ENCODE measurements around the gene POLR3GL.
A peak's percentile ranks its signal among the peaks of the same experiment; 100 is the strongest.

Gene POLR3GL

DNA sequence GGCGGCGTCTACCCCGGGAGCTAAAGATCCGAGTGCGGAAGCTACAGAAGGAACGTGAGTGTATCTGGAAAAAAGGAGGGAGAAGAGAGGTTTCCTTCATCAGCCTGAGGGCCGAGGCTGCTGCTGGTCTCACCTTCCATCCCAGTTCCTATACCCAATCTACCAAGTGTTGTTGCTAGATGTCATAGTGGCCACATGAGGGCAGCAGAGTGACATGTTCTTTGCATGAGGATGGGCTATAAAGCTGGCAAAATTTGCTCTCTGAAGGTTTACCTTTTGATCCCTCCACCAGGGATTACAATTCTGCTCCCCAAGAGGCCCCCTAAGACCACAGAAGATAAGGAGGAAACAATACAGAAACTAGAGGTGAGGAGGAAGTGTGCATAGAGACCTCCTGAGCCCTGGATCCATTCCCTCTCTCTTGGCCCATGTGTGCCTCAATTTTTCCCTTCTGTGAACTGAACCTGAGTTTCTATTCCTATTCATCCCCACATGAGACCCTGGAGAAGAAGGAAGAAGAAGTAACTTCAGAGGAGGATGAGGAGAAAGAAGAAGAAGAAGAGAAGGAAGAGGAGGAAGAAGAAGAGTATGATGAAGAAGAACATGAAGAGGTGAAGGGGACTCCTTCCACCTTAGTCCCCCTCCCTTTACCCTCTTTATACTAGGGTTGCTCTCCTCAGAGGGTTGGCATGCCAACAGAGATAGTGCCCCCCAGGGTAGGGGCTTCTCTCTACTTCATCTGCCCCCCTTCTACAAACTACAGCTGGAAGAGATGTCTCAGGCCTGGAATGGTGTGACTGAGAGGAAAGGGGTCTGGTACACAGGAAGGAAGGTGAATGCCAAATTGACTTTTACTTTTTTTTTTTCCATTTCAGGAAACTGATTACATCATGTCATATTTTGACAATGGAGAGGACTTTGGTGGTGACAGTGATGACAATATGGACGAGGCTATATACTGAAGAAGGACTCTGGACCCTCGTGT lies 13.3 kb downstream of the POLR3GL start:
- peak; percentile 89 for DNase-seq

- DNase-seq, result no peak
These were observed 14.0 kb downstream of the POLR3GL start for GRCh38 chr1:145978471-145978853.

- DNase-seq, result peak; percentile 100
These were observed 14.6 kb downstream of the POLR3GL start for GRCh38 chr1:145978854-145979745.

DNA sequence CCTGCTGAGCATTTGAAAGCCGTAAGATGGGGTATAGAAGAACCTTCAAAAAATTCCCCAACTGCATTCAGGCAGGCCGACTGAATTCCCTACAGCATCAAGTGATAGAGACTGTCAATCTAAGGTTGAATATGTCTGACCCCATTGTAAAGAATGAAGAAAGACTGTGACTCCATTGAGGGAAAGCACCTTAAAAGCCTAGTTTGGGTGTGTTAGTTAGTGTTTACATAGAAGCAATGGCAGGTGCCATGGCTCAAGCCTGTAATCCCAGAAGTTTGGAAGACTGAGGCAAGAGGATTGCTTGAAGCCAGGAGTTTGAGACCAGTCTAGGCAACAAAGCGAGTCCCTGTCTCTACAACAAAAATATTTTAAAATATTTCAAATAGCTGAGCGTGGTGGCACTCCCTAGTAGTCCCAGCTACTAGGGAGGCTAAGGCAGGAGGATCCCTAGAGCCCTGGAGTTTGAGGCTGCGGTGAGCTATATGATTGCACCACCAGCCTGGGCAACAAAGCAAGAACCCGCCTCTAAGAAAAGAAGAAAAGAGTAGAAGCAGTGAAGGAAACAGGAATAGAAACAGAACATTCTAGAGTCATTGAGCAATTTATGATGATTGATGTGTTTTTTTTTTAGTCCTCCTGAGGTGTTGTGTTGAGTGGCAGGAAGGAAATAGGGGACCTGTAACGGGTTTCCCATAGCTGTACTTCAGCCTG lies 15.4 kb downstream of the POLR3GL start:
- DNase-seq, result no peak

GRCh38 chr1:145980457-145980994 lies 16.0 kb downstream of the POLR3GL start:
- DNase-seq, result no peak

- no peak for DNase-seq
These were observed 17.7 kb downstream of the POLR3GL start for GRCh38 chr1:145982010-145982723.

DNA sequence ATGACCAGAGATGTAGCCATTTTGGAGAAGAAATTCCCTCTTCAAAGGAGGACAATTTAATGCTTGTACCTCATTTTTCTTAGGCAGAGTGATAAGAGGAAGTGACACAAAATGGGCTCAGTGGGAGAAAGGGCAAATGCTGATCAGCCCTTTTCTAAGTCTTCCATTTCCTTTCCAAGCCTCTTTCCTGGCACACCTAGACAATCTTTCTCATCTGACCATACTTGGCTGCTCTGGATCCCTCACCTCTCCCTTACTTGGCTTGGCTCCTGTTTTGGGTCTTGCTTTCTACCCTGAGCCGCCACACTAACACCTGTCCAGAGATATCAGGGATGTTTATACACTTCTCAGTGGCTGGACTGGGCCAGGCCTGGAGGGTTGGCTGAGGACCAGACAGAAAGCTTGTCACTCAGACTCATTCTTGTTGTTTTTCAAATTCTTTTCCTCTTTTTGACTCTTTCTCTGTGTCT lies 18.8 kb downstream of the POLR3GL start:
- DNase-seq, result peak; percentile 25

DNA sequence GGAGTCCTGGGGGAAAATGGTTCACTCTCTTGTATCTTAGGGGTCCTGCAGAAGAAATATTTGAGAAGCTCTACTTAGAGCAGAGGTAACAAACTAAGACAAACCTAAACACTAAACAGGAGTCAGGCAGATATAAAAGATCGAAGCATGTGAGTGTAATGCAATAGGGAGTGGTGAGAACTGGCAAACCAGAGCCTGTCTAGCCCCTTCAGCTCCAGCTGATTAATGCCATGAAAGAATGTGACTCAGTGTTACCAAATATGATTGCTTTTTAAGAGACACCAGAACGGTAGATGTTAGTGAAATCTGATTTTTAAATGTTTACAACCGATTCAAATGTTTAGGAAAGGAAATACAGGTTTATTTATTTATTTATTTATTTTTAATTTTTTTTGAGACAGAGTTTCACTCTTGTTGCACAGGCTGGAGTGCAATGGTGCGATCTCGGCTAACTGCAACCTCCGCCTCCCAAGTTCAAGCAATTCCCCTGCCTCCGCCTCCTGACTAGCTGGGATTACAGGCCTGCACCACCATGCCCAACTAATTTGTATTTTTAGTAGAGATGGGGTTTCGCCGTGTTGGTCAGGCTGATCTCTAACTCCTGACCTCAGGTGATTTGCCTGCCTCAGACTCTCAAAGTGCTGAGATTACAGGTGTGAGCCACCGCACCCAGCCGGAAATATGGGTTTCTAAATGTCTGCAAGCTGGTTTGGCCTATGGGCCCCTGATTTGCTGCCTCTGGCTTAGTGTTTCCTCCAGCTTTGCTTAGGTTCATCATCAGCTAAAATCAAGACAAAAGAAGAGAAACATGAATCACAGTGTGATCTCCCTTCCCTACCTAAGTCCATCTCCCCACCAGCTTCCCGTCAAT lies 19.7 kb downstream of the POLR3GL start:
- DNase-seq, result no peak

- DNase-seq, result no peak
These were observed 20.6 kb downstream of the POLR3GL start for GRCh38 chr1:145985129-145985501.

- peak; percentile 82 for DNase-seq
These were observed 21.3 kb downstream of the POLR3GL start for GRCh38 chr1:145985502-145986439.

DNA sequence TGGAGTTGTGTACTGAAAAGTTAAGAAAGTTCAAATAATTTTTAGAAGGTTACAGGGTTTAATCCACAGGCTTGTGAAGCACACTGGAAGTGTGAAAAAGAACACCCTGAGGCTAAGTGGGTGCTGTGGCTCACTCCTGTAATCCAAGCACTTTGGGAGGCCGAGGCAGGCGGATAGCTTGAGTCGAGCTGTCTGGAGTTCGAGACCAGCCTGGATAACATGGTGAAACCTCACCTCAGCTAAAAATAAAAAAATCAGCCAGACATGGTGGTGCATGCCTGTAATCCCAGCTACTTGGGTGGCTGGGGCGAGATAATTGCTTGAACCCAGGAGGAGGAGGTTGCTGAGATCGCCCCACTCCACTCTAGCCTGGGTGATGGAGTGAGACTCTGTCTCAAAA lies 22.1 kb downstream of the POLR3GL start:
- DNase-seq, result no peak

DNA sequence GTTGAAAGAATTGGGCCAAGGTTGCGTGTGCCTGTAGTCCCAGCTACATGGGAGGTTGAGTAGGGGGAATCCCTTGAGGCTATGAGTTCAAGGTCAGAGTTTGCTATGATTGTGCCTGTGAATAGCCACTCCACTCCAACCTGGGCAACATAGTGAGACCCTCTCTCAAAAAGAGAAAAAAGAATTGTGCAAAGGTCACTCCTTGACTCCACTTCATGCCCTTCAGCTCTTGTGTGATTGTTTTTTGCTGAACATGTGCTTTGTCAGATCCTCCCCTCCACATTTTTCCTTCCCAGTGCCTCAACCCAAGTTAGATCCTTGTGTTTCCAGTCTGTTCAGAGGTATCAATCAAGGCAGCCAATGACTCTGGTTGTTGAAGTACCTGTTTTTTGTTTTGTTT lies 23.4 kb downstream of the POLR3GL start:
- DNase-seq, result no peak

GRCh38 chr1:145988773-145989172 lies 24.3 kb downstream of the POLR3GL start:
- DNase-seq, result no peak

DNA sequence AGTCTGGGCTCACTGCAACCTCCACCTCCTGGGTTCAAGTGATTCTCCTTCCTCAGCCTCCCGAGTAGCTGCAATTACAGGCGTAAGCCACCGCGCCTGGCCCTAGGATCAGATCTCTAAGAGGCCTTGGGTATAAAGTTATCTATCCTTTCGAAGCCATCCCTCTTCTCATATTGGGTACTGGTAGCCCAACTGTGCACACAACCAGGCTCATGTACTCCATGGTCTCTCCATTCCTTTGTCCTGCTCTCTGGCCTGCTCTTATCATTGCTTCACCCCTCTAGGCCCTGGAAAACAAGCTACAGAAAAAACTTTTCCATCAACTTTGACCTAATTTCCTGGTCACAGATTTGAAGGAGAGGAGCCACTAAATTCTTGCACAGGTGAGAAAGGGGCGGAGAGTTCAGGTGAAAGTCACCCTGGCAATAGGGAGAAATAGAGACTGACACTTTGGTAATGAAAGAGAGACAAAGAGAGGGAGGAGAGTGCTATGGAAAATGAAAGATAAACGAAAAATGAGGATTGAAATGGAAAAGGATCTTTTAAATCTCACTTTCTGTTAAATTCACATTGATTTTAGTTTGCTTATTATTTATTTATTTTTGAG lies 25.9 kb downstream of the POLR3GL start:
- peak; percentile 47 for DNase-seq

DNA sequence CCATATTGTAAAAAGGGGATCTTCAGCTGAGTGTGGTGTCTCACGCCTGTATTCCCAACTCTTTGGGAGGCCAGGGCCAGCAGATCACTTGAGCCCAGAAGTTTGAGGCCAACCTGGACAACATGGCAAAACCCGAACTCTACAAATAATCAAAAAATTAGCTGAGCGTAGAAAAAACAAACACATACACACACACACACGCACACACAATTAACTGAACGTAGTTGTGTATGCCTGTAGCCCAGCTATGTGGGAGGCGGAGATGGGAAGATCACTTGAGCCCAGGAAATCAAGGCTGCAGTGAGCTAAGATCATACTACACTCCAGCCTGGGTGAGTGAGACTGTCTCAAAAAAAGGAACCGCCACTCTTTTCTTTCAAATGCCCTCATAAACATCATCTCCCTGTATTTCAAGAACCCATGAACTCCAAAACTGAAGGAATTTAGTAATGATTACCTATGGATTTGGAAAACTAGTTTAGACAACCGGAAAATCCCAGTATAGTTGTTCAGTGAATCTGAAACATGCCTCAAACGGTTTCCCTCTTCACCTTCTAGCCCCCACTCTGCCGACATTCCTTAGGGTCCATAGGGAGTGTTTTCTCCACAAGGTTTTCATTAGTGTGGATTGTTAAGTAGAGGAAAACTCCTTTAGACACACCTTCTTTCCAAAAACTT lies 27.4 kb downstream of the POLR3GL start:
- no peak for DNase-seq

- DNase-seq, result no peak
These were observed 28.0 kb downstream of the POLR3GL start for GRCh38 chr1:145992502-145992936.

- DNase-seq, result no peak
These were observed 28.6 kb downstream of the POLR3GL start for GRCh38 chr1:145992958-145993617.
